ENCODE results near the gene LPP. TPM values are rescaled to one million over a fixed set of nuclear protein-coding genes. Genes with fewer than 3 reads are reported as not detected.

LPP gene
- total and polyA plus RNA-seq, 2 of the 4 experiments (the other 2 are of a cell fraction) = 16.0 to 130 TPM

DNA sequence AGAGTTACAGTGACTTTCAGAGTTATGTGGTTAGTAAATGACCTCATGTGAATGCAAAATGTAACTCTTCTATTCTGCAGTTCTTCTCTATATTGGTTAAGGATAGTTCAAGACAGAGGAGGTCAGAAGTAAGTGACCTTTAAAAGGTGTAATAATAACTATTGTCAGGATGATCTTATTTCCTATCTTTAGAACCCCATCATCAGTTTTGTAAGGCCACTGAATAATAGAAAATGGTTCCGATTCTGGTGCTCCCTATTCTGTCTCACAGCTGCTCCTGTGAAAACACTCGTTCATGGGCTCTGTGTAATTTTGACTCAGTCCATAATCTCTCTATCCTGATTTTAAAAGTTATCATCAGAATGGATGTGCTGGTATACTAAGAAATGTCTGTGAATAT is 463.3 kb downstream of the LPP start:
- no peak overlapping the region for H3K4ac ChIP-seq (ENCODE audit: low read depth, low read length)
- no peak for DNase-seq
- H3K27ac ChIP-seq (ENCODE audit: insufficient read depth, low read length) = no peak overlapping the region
- no peak overlapping the region for H3K14ac ChIP-seq (replicated peaks; ENCODE audit: low read depth, low read length)
- no peak overlapping the region for H3K18ac ChIP-seq (ENCODE audit: low read depth, low read length)
- no peak overlapping the region for H2BK5ac ChIP-seq (ENCODE audit: low read depth, low read length, poor library complexity, severe bottlenecking)
- H3K79me1 ChIP-seq (ENCODE audit: low read depth in 1 of 2, low read length in 2 of 2) = peaks cover 27 to 63% of the 10 kb centered on the region in 2 experiments
- H3K9me3 ChIP-seq (ENCODE audit: control insufficient read depth, insufficient read depth, low read length) = no peaks in the 10 kb centered on the region
- H2AK9ac ChIP-seq (replicated peaks; ENCODE audit: low read depth, low read length, poor library complexity) = no peak overlapping the region
- in situ Hi-C loops (cut with MboI; ENCODE audit: low sequenced_read_pairs) = no loop called here
- CTCF ChIA-PET = no interaction called here
- TF ChIP-seq, protein P1, sequence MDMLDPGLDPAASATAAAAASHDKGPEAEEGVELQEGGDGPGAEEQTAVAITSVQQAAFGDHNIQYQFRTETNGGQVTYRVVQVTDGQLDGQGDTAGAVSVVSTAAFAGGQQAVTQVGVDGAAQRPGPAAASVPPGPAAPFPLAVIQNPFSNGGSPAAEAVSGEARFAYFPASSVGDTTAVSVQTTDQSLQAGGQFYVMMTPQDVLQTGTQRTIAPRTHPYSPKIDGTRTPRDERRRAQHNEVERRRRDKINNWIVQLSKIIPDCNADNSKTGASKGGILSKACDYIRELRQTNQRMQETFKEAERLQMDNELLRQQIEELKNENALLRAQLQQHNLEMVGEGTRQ (IDR thresholded peaks at IDR 0.05; ENCODE audit: low read depth, low read length) = no peak
- TF ChIP-seq FOS (IDR thresholded peaks at IDR 0.05; ENCODE audit: low read depth, low read length) (no peak), SMC3 (IDR thresholded peaks at IDR 0.05; ENCODE audit: low read depth, low read length) (no peak)
- no peak overlapping the region for H2BK15ac ChIP-seq (ENCODE audit: low read depth, low read length)
- POLR2A ChIA-PET (ENCODE audit: unreplicated experiment) = no interaction called here
- H3K9ac ChIP-seq (ENCODE audit: low read depth, low read length) = no peak overlapping the region
- intact Hi-C loops (cut with micrococcal nuclease) = no loop called here
- H2BK120ac ChIP-seq (ENCODE audit: low read depth, low read length) = no peak overlapping the region
- dilution Hi-C loops (cut with HindIII; ENCODE audit: low sequenced_read_pairs, unreplicated experiment) = no loop called here
- H3K9me1 ChIP-seq (ENCODE audit: insufficient read depth, low read length) = peaks cover 3% of the 10 kb centered on the region; the same call in 1 of the 2 replicates
- no peak overlapping the region for H2AFZ ChIP-seq (replicated peaks; ENCODE audit: low read length, poor library complexity)
- no peak overlapping the region for H3K23ac ChIP-seq (ENCODE audit: low read depth, low read length)
- no peaks in the 10 kb centered on the region; the same call in 1 of the 2 replicates for H4K20me1 ChIP-seq (ENCODE audit: insufficient read depth, low read length)
- H3K56ac ChIP-seq (ENCODE audit: extremely low read depth, insufficient read depth, low read length) = no peak overlapping the region
- WGBS, 2 experiments (ENCODE audit: extremely low coverage in 2 of 2, insufficient read length in 1 of 2) = no CpG with 5 or more reads among the region's 2 CpGs
- no peak overlapping the region for H2AK5ac ChIP-seq (ENCODE audit: low read depth, low read length)
- H4K8ac ChIP-seq (ENCODE audit: low read depth in 2 of 2, low read length in 2 of 2) = no peak overlapping the region
- BruUV-seq (replicated peaks) = no TSS peak
- H3K36me3 ChIP-seq (ENCODE audit: control insufficient read depth, insufficient read depth, low read length) = peaks cover 7% of the 10 kb centered on the region
- no peaks in the 10 kb centered on the region for H3K27me3 ChIP-seq (ENCODE audit: control insufficient read depth, insufficient read depth, low read length)
- no peak for ATAC-seq (ENCODE audit: low read depth)
- no peaks in the 10 kb centered on the region for H3K4me1 ChIP-seq (ENCODE audit: control insufficient read depth, insufficient read depth, low read length)
- no peak overlapping the region for H3K4me3 ChIP-seq (ENCODE audit: insufficient read depth, low read depth, low read length)
- no peak overlapping the region for H2BK20ac ChIP-seq (ENCODE audit: low read depth, low read length)
- H3K4me2 ChIP-seq (ENCODE audit: low read depth, low read length) = no peak overlapping the region
- H4K5ac ChIP-seq (ENCODE audit: low read depth, low read length) = no peak overlapping the region
- H4K91ac ChIP-seq (ENCODE audit: insufficient read depth, low read depth, low read length) = no peak overlapping the region
